H1 (cell line): ENCODE measurements around the gene AGBL1. TPM values are rescaled to one million over a fixed set of nuclear protein-coding genes. Genes with fewer than 3 reads are reported as not detected.

Source experiments
- CTCF ChIA-PET: fragments of 300-600 bp; sonication (Branson Sonifier 250); formaldehyde crosslinking; loops from one replicate; lab custom pipeline; 2021; ENCODE audit not compliant: partially characterized antibody; lab: Charles Lee
- POLR2A ChIA-PET: fragments of 300-600 bp; sonication (Branson Sonifier 250); formaldehyde crosslinking; loops from one replicate; lab custom pipeline; 2021; ENCODE audit warnings: inconsistent platforms; ENCODE audit not compliant: partially characterized antibody; lab: Charles Lee
- DNase-seq, 2 experiments: peaks; one replicate each; pipeline versions ENCODE4 v3.0.0 to v3.0.0-alpha.2; 2010 to 2022; ENCODE audit warnings: low spot score in 2 of 2, low read depth in 1 of 2, mixed read lengths in 1 of 2
- FAIRE-seq: peaks from 2 replicates; lab custom pipeline; 2011; peaks lifted over from hg19 to GRCh38; lab: Jason Lieb, UNC
- H2AFZ ChIP-seq: 2 replicates; pipeline ENCODE4 v1.8.1; 2012; ENCODE audit warnings: low read length, inconsistent platforms
- H2AK5ac ChIP-seq: 2 replicates; pipeline ENCODE4 v1.6.1; 2013; ENCODE audit warnings: low read depth, low read length
- H2BK120ac ChIP-seq: replicated peaks from 2 replicates; pipeline ENCODE3; 2013; ENCODE audit warnings: low read depth, low read length, inconsistent platforms
- H2BK12ac ChIP-seq: 2 replicates; pipeline ENCODE4 v1.6.1; 2013; ENCODE audit warnings: low read depth, low read length
- H2BK15ac ChIP-seq: 2 replicates; pipeline ENCODE4 v1.6.1; 2013; ENCODE audit warnings: low read length
- H2BK20ac ChIP-seq: 2 replicates; pipeline ENCODE4 v1.6.1; 2013; ENCODE audit warnings: low read length
- H2BK5ac ChIP-seq: 2 replicates; pipeline ENCODE4 v1.6.1; 2013; ENCODE audit warnings: low read depth, low read length
- H3K14ac ChIP-seq: 2 replicates; pipeline ENCODE4 v1.6.1; 2013; ENCODE audit warnings: inconsistent platforms; ENCODE audit not compliant: insufficient read length
- H3K18ac ChIP-seq: 2 replicates; pipeline ENCODE4 v1.6.1; 2013; ENCODE audit warnings: low read length; ENCODE audit errors: extremely low read depth
- H3K23ac ChIP-seq: 2 replicates; pipeline ENCODE4 v1.6.1; 2013; ENCODE audit warnings: inconsistent platforms; ENCODE audit not compliant: insufficient read length
- H3K23me2 ChIP-seq: 2 replicates; pipeline ENCODE4 v1.6.1; 2013; ENCODE audit warnings: low read depth, low read length
- H3K27ac ChIP-seq: 2 replicates; pipeline ENCODE4 v1.6.1; 2011; ENCODE audit warnings: low read depth, low read length, inconsistent platforms
- H3K27me3 ChIP-seq, 4 experiments: replicated peaks in 1 of 4; 1 replicate in 1 of 4; 2 replicates in 3 of 4; pipeline versions ENCODE4 v1.6.1 to v1.8.1; 2011 to 2013; ENCODE audit warnings: low read length in 3 of 4, mild to moderate bottlenecking in 3 of 4, inconsistent platforms in 2 of 4, mixed read lengths in 2 of 4, moderate library complexity in 1 of 4; ENCODE audit not compliant: control insufficient read depth in 3 of 4, insufficient read depth in 3 of 4; ENCODE audit errors: extremely low read depth in 1 of 4
- H3K36me3 ChIP-seq, 4 experiments: 2 replicates each; pipeline versions ENCODE4 v1.6.1 to v1.8.1; 2011 to 2013; ENCODE audit warnings: mild to moderate bottlenecking in 4 of 4, low read length in 3 of 4, moderate library complexity in 2 of 4, control low read depth in 1 of 4, inconsistent platforms in 1 of 4; ENCODE audit not compliant: insufficient read depth in 4 of 4, control insufficient read depth in 2 of 4
- H3K4ac ChIP-seq: replicated peaks from 2 replicates; pipeline ENCODE3; 2013; ENCODE audit warnings: low read length, low read depth, mixed read lengths, inconsistent platforms; ENCODE audit not compliant: insufficient read length
- H3K4me1 ChIP-seq, 4 experiments: replicated peaks in 1 of 4; 1 replicate in 1 of 4; 2 replicates in 3 of 4; pipeline versions ENCODE4 v1.6.1 to v1.8.1; 2011 to 2013; ENCODE audit warnings: low read length in 3 of 4, inconsistent platforms in 2 of 4, mixed read lengths in 1 of 4; ENCODE audit not compliant: insufficient read depth in 4 of 4, control insufficient read depth in 3 of 4
- H3K4me2 ChIP-seq, 2 experiments: 2 replicates each; pipeline versions ENCODE4 v1.6.1 to v1.8.1; 2011 to 2013; ENCODE audit warnings: low read depth in 2 of 2, low read length in 2 of 2, control low read depth in 1 of 2, inconsistent platforms in 1 of 2, mild to moderate bottlenecking in 1 of 2; ENCODE audit not compliant: insufficient read depth in 1 of 2
- H3K4me3 ChIP-seq, 4 experiments: fragments of 200-600, 300-600 bp in 1 of 4; sonication (generic), shearing (Covaris generic), sonication (Bioruptor Twin) in 1 of 4; 2 replicates each; pipeline versions ENCODE4 v1.5.1 to v1.8.1; 2011 to 2016; ENCODE audit warnings: low read length in 4 of 4, low read depth in 3 of 4, control low read depth in 2 of 4, inconsistent platforms in 2 of 4, mild to moderate bottlenecking in 2 of 4, mixed read lengths in 1 of 4, moderate library complexity in 1 of 4; ENCODE audit not compliant: insufficient read depth in 2 of 4; ENCODE audit errors: extremely low read depth in 1 of 4
- H3K56ac ChIP-seq: replicated peaks from 2 replicates; pipeline ENCODE3; 2013; ENCODE audit warnings: low read depth, mild to moderate bottlenecking, mixed read lengths, low read length, inconsistent platforms; ENCODE audit not compliant: insufficient read length
- H3K79me1 ChIP-seq: 2 replicates; pipeline ENCODE4 v1.6.1; 2013; ENCODE audit warnings: low read depth, low read length, control low read depth
- H3K79me2 ChIP-seq, 2 experiments: 2 replicates each; pipeline versions ENCODE4 v1.6.1 to v1.8.1; 2012 to 2013; ENCODE audit warnings: low read length in 2 of 2, mild to moderate bottlenecking in 2 of 2, inconsistent platforms in 1 of 2; ENCODE audit not compliant: insufficient read depth in 2 of 2, control insufficient read depth in 1 of 2
- H3K9ac ChIP-seq, 4 experiments: replicated peaks in 1 of 4; 1 replicate in 1 of 4; 2 replicates in 3 of 4; pipeline versions ENCODE4 v1.6.1 to v1.8.1; 2011 to 2013; ENCODE audit warnings: low read depth in 3 of 4, low read length in 3 of 4, control low read depth in 2 of 4, mild to moderate bottlenecking in 2 of 4, moderate library complexity in 2 of 4, inconsistent platforms in 1 of 4; ENCODE audit errors: extremely low read depth in 1 of 4
- H3K9me3 ChIP-seq, 2 experiments: 2 replicates each; pipeline versions ENCODE4 v1.6.1 to v1.8.1; 2012 to 2013; ENCODE audit warnings: mild to moderate bottlenecking in 2 of 2, moderate library complexity in 2 of 2, control low read depth in 1 of 2, inconsistent platforms in 1 of 2, low read depth in 1 of 2, low read length in 1 of 2, mixed read lengths in 1 of 2; ENCODE audit not compliant: insufficient read depth in 2 of 2
- H4K20me1 ChIP-seq, 2 experiments: replicated peaks in 1 of 2; 2 replicates each; pipeline versions ENCODE3 to v1.8.1; 2011 to 2013; ENCODE audit warnings: inconsistent platforms in 2 of 2, low read length in 2 of 2, mild to moderate bottlenecking in 1 of 2; ENCODE audit not compliant: insufficient read depth in 2 of 2, control insufficient read depth in 1 of 2
- H4K5ac ChIP-seq: 2 replicates; pipeline ENCODE4 v1.6.1; 2013; ENCODE audit warnings: low read length, low read depth, mixed read lengths, inconsistent platforms; ENCODE audit not compliant: insufficient read length
- H4K8ac ChIP-seq: 2 replicates; pipeline ENCODE4 v1.8.0; 2013; ENCODE audit warnings: mild to moderate bottlenecking, moderate library complexity, low read length, inconsistent platforms; ENCODE audit not compliant: insufficient read depth; ENCODE audit errors: extremely low read depth
- H4K91ac ChIP-seq: replicated peaks from 2 replicates; pipeline ENCODE3; 2013; ENCODE audit warnings: low read length, mixed read lengths, inconsistent platforms; ENCODE audit not compliant: insufficient read length
- EGR1 ChIP-seq: IDR thresholded peaks from 2 replicates; pipeline ENCODE4 v1.6.1; 2011; ENCODE audit warnings: low read depth, low read length, borderline replicate concordance
- HDAC2 ChIP-seq, 2 experiments: fragments of 300-600 bp in 1 of 2; sonication (generic) in 1 of 2; IDR thresholded peaks; 2 replicates each; pipeline ENCODE4 v1.6.1; 2011 to 2012; ENCODE audit warnings: low read depth in 2 of 2, low read length in 2 of 2, mild to moderate bottlenecking in 2 of 2, moderate library complexity in 2 of 2, borderline replicate concordance in 1 of 2, inconsistent platforms in 1 of 2
- JUN ChIP-seq: IDR thresholded peaks from 2 replicates; pipeline ENCODE4 v1.6.1; 2011; ENCODE audit warnings: low read depth, mild to moderate bottlenecking, improper control_type of control experiment, low read length
- SIRT6 ChIP-seq: IDR thresholded peaks from one replicate; pipeline ENCODE4 v1.7.1; 2012; ENCODE audit warnings: low read length, inconsistent platforms
- YY1 ChIP-seq: IDR thresholded peaks from 2 replicates; pipeline ENCODE4 v1.6.1; 2011; ENCODE audit warnings: low read depth, mild to moderate bottlenecking, low read length
- ZNF274 ChIP-seq: IDR thresholded peaks from 2 replicates; pipeline ENCODE4 v1.7.0; 2012; ENCODE audit warnings: low read length, borderline replicate concordance; ENCODE audit errors: extremely low read depth
- WGBS, 2 experiments: shearing (Covaris generic) in 1 of 2; methylation state at CpG; one replicate each; pipeline versions ENCODE4 v1.1.6 to v1.1.7; 2013 to 2015; ENCODE audit warnings: low lambda C conversion rate in 2 of 2, mixed read lengths in 2 of 2, inconsistent platforms in 1 of 2, low coverage in 1 of 2, missing lambda C conversion rate in 1 of 2; ENCODE audit not compliant: insufficient replicate concordance in 2 of 2, insufficient coverage in 1 of 2, insufficient read length in 1 of 2; ENCODE audit errors: extremely low coverage in 1 of 2, missing lambda C conversion rate in 1 of 2; 5-methylcytosine and 5-hydroxymethylcytosine counted together
- polyA plus RNA-seq, 7 experiments: library from polyadenylated mRNA; depleted of rRNA in 3 of 7; stranded (reverse) in 5 of 7; unstranded in 2 of 7; fragments of >200 nt in 5 of 7; fragments of 200-250 nt in 2 of 7; gene quantifications; 1 replicate in 5 of 7; 2 replicates in 1 of 7; 4 replicates in 1 of 7; pipeline versions ENCODE4 v1.2.1 to v1.2.3, GENCODE V29; 2011 to 2013; ENCODE audit warnings: missing spikeins in 2 of 7, mixed read lengths in 2 of 7
- total RNA-seq: library from RNA; stranded (reverse); fragmentation: NEBNext Ultra II Directional; extraction: Animal tissue kit (Norgen Biotek cat#: 25700); gene quantifications from 2 replicates; pipeline ENCODE4 v1.2.1, GENCODE V29; 2021

Gene AGBL1
- total and polyA plus RNA-seq, 2 of the 8 experiments (the other 6 are each of a cell fraction or from before 2014, with no cell fraction given), result not detected

GRCh38 chr15:86690566-86690965, 610.9 kb downstream of the AGBL1 start:
- Histone ChIP-seq H2BK20ac (no peak overlapping the region), H4K20me1 (no peaks in the 10 kb centered on the region), H3K4me3 (no peak overlapping the region), H4K91ac (no peak overlapping the region), H3K9ac (no peak overlapping the region), H4K8ac (no peak overlapping the region), H2AK5ac (no peak overlapping the region), H4K5ac (no peak overlapping the region), H3K14ac (no peak overlapping the region), H2BK120ac (no peak overlapping the region), H3K23ac (no peak overlapping the region), H3K56ac (no peak overlapping the region), H3K18ac (no peak overlapping the region), H2BK12ac (no peak overlapping the region), H3K23me2 (no peaks in the 10 kb centered on the region), H3K4me1 (no peaks in the 10 kb centered on the region), H3K79me2 (no peaks in the 10 kb centered on the region), H3K27ac (no peak overlapping the region), H2BK5ac (no peak overlapping the region), H3K36me3 (no peaks in the 10 kb centered on the region), H3K4ac (no peak overlapping the region), H3K4me2 (no peak overlapping the region), H3K27me3 (no peaks in the 10 kb centered on the region), H2AFZ (no peak overlapping the region), H3K79me1 (no peaks in the 10 kb centered on the region), H3K9me3 (no peaks in the 10 kb centered on the region), H2BK15ac (no peak overlapping the region)
- peak; percentile 62 for FAIRE-seq
- 95% methylated on average over 1 of the region's 1 CpG; no CpG with 5 or more reads in 1 of the 2 experiments for WGBS, 2 experiments
- POLR2A ChIA-PET, result no interaction called here
- CTCF ChIA-PET, result interaction anchor here (0.7 to 1.7 kb wide), 10 partner anchors 10 to 1308 kb away, joined by 3 to 7 read pairs (median 3); no protein-coding TSS in a partner anchor
- no peak for DNase-seq
- TF ChIP-seq EGR1 (no peak), SIRT6 (no peak), ZNF274 (no peak), HDAC2 (IDR thresholded peaks at IDR 0.05; ENCODE audit: borderline replicate concordance in 1 of 2, low read depth in 2 of 2, low read length in 2 of 2) (no peak), JUN (no peak), YY1 (no peak)
